OCI-LY1 (cell line): ENCODE data around the gene JCAD.

ENCODE experiments used
- H2AFZ ChIP-seq: fragments of 200-600 bp; sonication (generic), shearing (Covaris generic); 2 replicates; pipeline ENCODE4 v1.6.0; 2014; ENCODE audit warnings: antibody characterized with exemption, mild to moderate bottlenecking, low read length
- H3F3A ChIP-seq: fragments of 200-600 bp; sonication (generic), shearing (Covaris generic); 2 replicates; pipeline ENCODE4 v1.6.0; 2014; ENCODE audit warnings: mild to moderate bottlenecking, antibody characterized with exemption, low read length, moderate library complexity; ENCODE audit not compliant: insufficient read depth
- H3K27ac ChIP-seq: fragments of 200-600 bp; sonication (generic); 2 replicates; pipeline ENCODE4 v1.5.1; 2014; ENCODE audit warnings: low read length, mixed run types, mild to moderate bottlenecking, low read depth; ENCODE audit not compliant: poor library complexity, severe bottlenecking
- H3K27me3 ChIP-seq: fragments of 200-600 bp; sonication (generic); 2 replicates; pipeline ENCODE4 v1.6.0; 2014; ENCODE audit warnings: antibody characterized with exemption, mild to moderate bottlenecking, low read length, moderate library complexity; ENCODE audit not compliant: insufficient read depth
- H3K36me3 ChIP-seq: fragments of 200-600 bp; sonication (generic); 2 replicates; pipeline ENCODE4 v1.6.1; 2014; ENCODE audit warnings: mild to moderate bottlenecking, antibody characterized with exemption, low read length, moderate library complexity, mixed read lengths; ENCODE audit not compliant: insufficient read depth
- H3K4me1 ChIP-seq: fragments of 200-600 bp; sonication (generic); 2 replicates; pipeline ENCODE4 v1.5.1; 2014; ENCODE audit warnings: mild to moderate bottlenecking, low read length, moderate library complexity; ENCODE audit not compliant: insufficient read depth, severe bottlenecking
- H3K4me2 ChIP-seq: fragments of 200-600 bp; sonication (generic), shearing (Covaris generic); 2 replicates; pipeline ENCODE4 v1.6.1; 2014; ENCODE audit warnings: low read length
- H3K4me3 ChIP-seq: fragments of 200-600 bp; sonication (generic); 2 replicates; pipeline ENCODE4 v1.5.1; 2014; ENCODE audit warnings: low read length, low read depth, mild to moderate bottlenecking, mixed read lengths; ENCODE audit not compliant: poor library complexity, severe bottlenecking
- H3K79me2 ChIP-seq: fragments of 200-600 bp; shearing (Covaris generic); 2 replicates; pipeline ENCODE4 v1.6.1; 2016; ENCODE audit warnings: mixed run types, low read length, mixed read lengths; ENCODE audit not compliant: insufficient read depth
- H3K9ac ChIP-seq: fragments of 200-600 bp; sonication (generic), shearing (Covaris generic); 2 replicates; pipeline ENCODE4 v1.6.1; 2014; ENCODE audit warnings: mild to moderate bottlenecking, low read length, mixed read lengths
- H3K9me2 ChIP-seq: fragments of 200-600 bp; sonication (generic), shearing (Covaris generic); 2 replicates; pipeline ENCODE4 v1.6.1; 2014; ENCODE audit warnings: low read depth, mild to moderate bottlenecking, low read length, mixed read lengths
- H3K9me3 ChIP-seq: fragments of 200-600 bp; shearing (Covaris generic); 2 replicates; pipeline ENCODE4 v1.6.1; 2014; ENCODE audit warnings: low read length, mixed read lengths
- H4K20me1 ChIP-seq: fragments of 200-600 bp; sonication (generic), shearing (Covaris generic); 2 replicates; pipeline ENCODE4 v1.6.0; 2016; ENCODE audit warnings: mild to moderate bottlenecking, low read length; ENCODE audit not compliant: insufficient read depth
- EZH2 ChIP-seq: fragments of 200-600 bp; sonication (generic), shearing (Covaris generic); IDR thresholded peaks from 2 replicates; pipeline ENCODE4 v1.8.0; 2017; ENCODE audit warnings: borderline replicate concordance, mixed run types, mild to moderate bottlenecking, antibody characterized with exemption, low read length, moderate library complexity, mixed read lengths
- TF ChIP-seq, protein P1 (sequence below): fragments of 200-600 bp; sonication (generic), shearing (Covaris generic); IDR thresholded peaks from 2 replicates; pipeline ENCODE4 v1.5.1; 2017; ENCODE audit warnings: mild to moderate bottlenecking, antibody characterized with exemption, low read length, moderate library complexity, mixed read lengths

The JCAD gene

DNA sequence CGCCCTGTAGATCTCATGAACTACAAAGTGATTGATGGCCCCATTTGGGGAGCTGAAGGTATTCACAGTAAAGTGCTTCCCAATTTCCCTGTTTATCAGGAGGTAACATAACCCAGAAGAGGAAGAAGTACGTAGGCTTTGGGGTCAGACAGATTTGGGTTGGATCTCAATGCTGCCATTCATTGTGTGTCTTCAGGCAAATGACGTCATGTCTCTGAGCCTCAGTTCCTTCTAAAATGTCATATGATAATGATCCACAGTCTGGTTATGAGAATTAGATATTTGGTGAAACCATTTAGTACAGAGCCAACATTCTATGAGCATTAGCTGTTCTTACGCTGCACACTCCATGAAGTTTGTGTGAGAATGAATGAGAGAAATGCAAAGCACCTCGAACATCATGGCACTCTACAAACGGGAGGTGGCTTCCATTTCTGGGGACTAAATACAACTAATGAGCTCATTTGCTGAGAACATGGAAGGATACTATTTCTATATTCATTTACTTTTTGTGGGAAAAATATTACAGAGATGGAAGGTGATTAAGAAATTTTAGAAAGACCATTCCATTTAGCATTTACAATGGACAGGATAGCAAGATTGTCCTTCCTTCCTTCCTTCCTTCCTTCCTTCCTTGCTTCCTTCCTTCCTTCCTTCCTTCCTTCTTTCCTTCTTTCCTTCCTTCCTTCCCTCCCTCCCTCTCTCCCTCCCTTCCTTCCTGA is 13.8 kb upstream of the JCAD start:
- Histone ChIP-seq H3K9me3 (no peaks in the 10 kb centered on the region), H3K27ac (no peak overlapping the region), H3K4me2 (no peak overlapping the region), H3K9ac (no peak overlapping the region), H3K4me1 (no peaks in the 10 kb centered on the region), H3K79me2 (no peaks in the 10 kb centered on the region), H3K4me3 (no peak overlapping the region), H3K27me3 (no peaks in the 10 kb centered on the region), H2AFZ (no peak overlapping the region), H3F3A (no peaks in the 10 kb centered on the region), H3K36me3 (no peaks in the 10 kb centered on the region), H3K9me2 (no peaks in the 10 kb centered on the region), H4K20me1 (no peaks in the 10 kb centered on the region)
- TF ChIP-seq, protein P1, sequence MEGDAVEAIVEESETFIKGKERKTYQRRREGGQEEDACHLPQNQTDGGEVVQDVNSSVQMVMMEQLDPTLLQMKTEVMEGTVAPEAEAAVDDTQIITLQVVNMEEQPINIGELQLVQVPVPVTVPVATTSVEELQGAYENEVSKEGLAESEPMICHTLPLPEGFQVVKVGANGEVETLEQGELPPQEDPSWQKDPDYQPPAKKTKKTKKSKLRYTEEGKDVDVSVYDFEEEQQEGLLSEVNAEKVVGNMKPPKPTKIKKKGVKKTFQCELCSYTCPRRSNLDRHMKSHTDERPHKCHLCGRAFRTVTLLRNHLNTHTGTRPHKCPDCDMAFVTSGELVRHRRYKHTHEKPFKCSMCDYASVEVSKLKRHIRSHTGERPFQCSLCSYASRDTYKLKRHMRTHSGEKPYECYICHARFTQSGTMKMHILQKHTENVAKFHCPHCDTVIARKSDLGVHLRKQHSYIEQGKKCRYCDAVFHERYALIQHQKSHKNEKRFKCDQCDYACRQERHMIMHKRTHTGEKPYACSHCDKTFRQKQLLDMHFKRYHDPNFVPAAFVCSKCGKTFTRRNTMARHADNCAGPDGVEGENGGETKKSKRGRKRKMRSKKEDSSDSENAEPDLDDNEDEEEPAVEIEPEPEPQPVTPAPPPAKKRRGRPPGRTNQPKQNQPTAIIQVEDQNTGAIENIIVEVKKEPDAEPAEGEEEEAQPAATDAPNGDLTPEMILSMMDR = no peak
- no peak for TF ChIP-seq EZH2

DNA sequence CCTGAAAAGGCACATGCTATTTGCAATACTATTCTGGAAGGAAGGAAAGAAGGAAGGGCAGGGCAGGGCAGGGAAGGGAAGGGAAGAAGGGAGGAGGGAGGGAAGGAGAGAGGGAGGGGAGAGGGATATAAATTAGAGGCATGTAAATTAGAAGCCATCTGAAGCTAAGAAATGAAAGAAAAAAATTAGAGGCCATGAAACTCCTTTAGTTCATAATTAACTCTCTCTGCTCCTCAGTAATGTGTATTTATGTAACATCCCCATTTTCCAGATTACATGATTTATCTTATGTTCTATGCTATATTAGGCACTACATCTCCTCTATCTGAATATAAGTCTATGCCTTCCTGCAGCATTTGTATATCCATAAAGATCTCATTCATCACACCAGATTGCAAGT is 12.7 kb upstream of the JCAD start:
- Histone ChIP-seq H3K9ac (no peak overlapping the region), H3K9me2 (no peaks in the 10 kb centered on the region), H3K4me1 (no peaks in the 10 kb centered on the region)

DNA sequence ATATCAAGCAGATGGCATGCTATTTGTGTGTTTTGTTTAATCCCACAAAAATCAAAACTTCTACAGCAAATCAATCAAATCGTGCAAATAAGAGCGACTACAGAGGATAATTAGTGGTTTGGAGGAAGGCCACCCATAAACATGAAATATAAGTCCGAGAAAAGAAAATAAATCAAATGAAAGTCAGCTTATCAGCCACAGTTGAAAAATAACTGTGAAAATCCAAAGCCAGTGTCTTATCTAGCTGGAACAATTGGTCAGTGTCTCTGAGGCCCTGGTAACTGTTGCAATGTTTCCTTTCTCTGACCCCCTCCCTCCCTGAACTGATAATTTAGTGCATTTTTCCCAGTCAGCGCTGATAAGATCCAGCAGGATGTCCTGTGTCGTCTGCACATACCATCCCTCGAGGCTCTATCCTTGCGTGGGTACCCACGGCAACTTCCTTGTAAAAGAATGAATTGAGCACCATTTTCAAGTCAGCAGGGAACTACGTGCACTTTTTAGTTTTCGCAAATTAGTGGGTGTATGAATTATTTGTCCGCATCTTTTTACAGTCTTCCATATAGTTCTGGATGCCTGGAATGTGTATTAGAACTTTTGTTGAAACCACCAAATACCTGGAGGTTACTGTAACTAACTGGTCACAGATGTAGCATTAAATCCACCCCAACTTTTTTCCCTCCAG is 10.8 kb upstream of the JCAD start:
- TF ChIP-seq EZH2 = no peak
- Histone ChIP-seq H3K27ac (no peak overlapping the region), H3K79me2 (no peaks in the 10 kb centered on the region), H3F3A (no peaks in the 10 kb centered on the region), H3K9me2 (no peaks in the 10 kb centered on the region), H3K9ac (no peak overlapping the region), H3K4me3 (no peak overlapping the region), H2AFZ (no peak overlapping the region), H3K9me3 (no peaks in the 10 kb centered on the region), H3K4me1 (no peaks in the 10 kb centered on the region), H3K4me2 (no peak overlapping the region), H3K27me3 (no peaks in the 10 kb centered on the region), H3K36me3 (no peaks in the 10 kb centered on the region), H4K20me1 (no peaks in the 10 kb centered on the region)

More for the DNA sequence above, 12.7 kb upstream of the JCAD start:
- TF ChIP-seq, protein P1 = no peak
- TF ChIP-seq EZH2 = no peak
- no peaks in the 10 kb centered on the region for H3K27me3 ChIP-seq
- no peak overlapping the region for H3K4me3 ChIP-seq
- H3K9me3 ChIP-seq = no peaks in the 10 kb centered on the region
- no peaks in the 10 kb centered on the region for H3K36me3 ChIP-seq
- no peaks in the 10 kb centered on the region for H3F3A ChIP-seq
- no peaks in the 10 kb centered on the region for H4K20me1 ChIP-seq
- H3K4me2 ChIP-seq = no peak overlapping the region
- H3K27ac ChIP-seq = no peak overlapping the region
- H2AFZ ChIP-seq = no peak overlapping the region
- H3K79me2 ChIP-seq = no peaks in the 10 kb centered on the region
